ENCODE measurements around the gene ERC1.

DNA sequence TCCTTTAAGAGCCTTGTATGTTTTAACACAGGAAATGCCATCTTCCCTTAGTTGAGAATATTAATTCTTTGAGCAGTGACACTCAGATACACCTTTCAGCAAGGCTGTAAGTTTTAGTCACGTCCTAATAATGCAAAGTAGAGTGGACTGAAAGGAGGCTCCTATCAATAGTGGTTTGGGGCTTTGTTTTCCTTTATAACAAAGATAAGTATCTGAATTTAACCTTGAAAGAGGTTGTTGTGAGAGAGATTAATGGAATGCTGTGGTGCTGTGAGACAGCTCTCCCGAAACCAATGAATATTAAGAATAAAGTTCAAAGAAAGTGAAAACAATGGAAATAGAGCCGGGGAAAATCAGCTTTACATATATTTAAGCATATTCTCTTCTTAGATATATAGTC lies 259.6 kb downstream of the ERC1 start:
- TF ChIP-seq, protein P1, sequence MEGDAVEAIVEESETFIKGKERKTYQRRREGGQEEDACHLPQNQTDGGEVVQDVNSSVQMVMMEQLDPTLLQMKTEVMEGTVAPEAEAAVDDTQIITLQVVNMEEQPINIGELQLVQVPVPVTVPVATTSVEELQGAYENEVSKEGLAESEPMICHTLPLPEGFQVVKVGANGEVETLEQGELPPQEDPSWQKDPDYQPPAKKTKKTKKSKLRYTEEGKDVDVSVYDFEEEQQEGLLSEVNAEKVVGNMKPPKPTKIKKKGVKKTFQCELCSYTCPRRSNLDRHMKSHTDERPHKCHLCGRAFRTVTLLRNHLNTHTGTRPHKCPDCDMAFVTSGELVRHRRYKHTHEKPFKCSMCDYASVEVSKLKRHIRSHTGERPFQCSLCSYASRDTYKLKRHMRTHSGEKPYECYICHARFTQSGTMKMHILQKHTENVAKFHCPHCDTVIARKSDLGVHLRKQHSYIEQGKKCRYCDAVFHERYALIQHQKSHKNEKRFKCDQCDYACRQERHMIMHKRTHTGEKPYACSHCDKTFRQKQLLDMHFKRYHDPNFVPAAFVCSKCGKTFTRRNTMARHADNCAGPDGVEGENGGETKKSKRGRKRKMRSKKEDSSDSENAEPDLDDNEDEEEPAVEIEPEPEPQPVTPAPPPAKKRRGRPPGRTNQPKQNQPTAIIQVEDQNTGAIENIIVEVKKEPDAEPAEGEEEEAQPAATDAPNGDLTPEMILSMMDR (IDR thresholded peaks at IDR 0.05), result no peak
- TF ChIP-seq POLR2A (IDR thresholded peaks at IDR 0.05), result no peak

All from tibial nerve (tissue), 3 donors.